HCT116 (cell line): ENCODE measurements around the gene TCF12. TPM values are rescaled to one million over a fixed set of nuclear protein-coding genes. Genes with fewer than 3 reads are reported as not detected.

Source experiments
- ATAC-seq: fragments of 200-7000 bp; cut with Tn5 transposase; 2 replicates; pipeline ENCODE4 v1.9.1; 2020; ENCODE audit warnings: mild to moderate bottlenecking, moderate library complexity
- BruUV-seq: library from RNA; stranded (reverse); fragments of 400-500 nt; replicated peaks from 2 replicates; lab custom pipeline; 2021; lab: Mats Ljungman, UMichigan
- CTCF ChIA-PET: fragments of 300-600 bp; sonication (Branson Sonifier 250); formaldehyde crosslinking; loops from one replicate; lab custom pipeline; 2021; ENCODE audit warnings: antibody characterized with exemption; lab: Charles Lee
- POLR2A ChIA-PET: fragments of 300-600, 350-600 bp; sonication (Branson Sonifier 250); formaldehyde crosslinking; loops from one replicate; lab custom pipeline; 2021; ENCODE audit warnings: antibody characterized with exemption; lab: Charles Lee
- RAD21 ChIA-PET, 2 experiments: fragments of 300-600 bp; sonication (Branson Sonifier 250); formaldehyde crosslinking; loops; one replicate each; lab custom pipeline; 2023; ENCODE audit warnings: low total read pairs in 2 of 2; ENCODE audit not compliant: uncharacterized antibody in 2 of 2, unreplicated experiment in 2 of 2, low non-redundant PET in 1 of 2; lab: Charles Lee
- DNase-seq: peaks from one replicate; pipeline ENCODE4 v3.0.0-alpha.2; 2010; ENCODE audit warnings: low read depth, low spot score
- H2AFZ ChIP-seq: fragments of 200-600 bp; shearing (Covaris generic), sonication (generic); 2 replicates; pipeline ENCODE4 v1.6.1; 2017; ENCODE audit warnings: low read depth, mixed run types, mixed read lengths, antibody characterized with exemption, low read length; ENCODE audit not compliant: poor library complexity, severe bottlenecking
- H3K27ac ChIP-seq: 2 replicates; pipeline ENCODE4 v1.5.1; 2012; ENCODE audit warnings: low read depth, low read length
- H3K27me3 ChIP-seq: fragments of 200-600 bp; sonication (generic); 2 replicates; pipeline ENCODE4 v1.6.1; 2016; ENCODE audit warnings: mixed run types, low read length, mixed read lengths; ENCODE audit not compliant: insufficient read depth
- H3K36me3 ChIP-seq, 2 experiments: fragments of 200-500 bp in 1 of 2; fragments of 200-600 bp in 1 of 2; sonication (Bioruptor generic) in 1 of 2; sonication (generic) in 1 of 2; 2 replicates each; pipeline versions ENCODE4 v1.5.1 to v1.6.1; 2014 to 2016; ENCODE audit warnings: low read length in 2 of 2, inconsistent platforms in 1 of 2, mixed read lengths in 1 of 2, mixed run types in 1 of 2; ENCODE audit not compliant: insufficient read depth in 2 of 2, control insufficient read depth in 1 of 2
- H3K4me1 ChIP-seq, 2 experiments: fragments of 200-600 bp in 1 of 2; sonication (generic) in 1 of 2; 2 replicates each; pipeline versions ENCODE4 v1.5.1 to v1.6.1; 2012 to 2017; ENCODE audit warnings: low read length in 2 of 2, inconsistent platforms in 1 of 2, mild to moderate bottlenecking in 1 of 2, mixed read lengths in 1 of 2, mixed run types in 1 of 2, moderate library complexity in 1 of 2; ENCODE audit not compliant: insufficient read depth in 2 of 2, control insufficient read depth in 1 of 2
- H3K4me2 ChIP-seq: fragments of 200-600 bp; sonication (generic); 2 replicates; pipeline ENCODE4 v1.6.1; 2017; ENCODE audit warnings: mixed run types, low read length, mixed read lengths
- H3K4me3 ChIP-seq, 2 experiments: fragments of 200-600 bp in 1 of 2; sonication (generic) in 1 of 2; replicated peaks in 1 of 2; 2 replicates each; pipeline ENCODE4 v1.5.1; 2011 to 2016; ENCODE audit warnings: low read length in 2 of 2, control low read depth in 1 of 2, low read depth in 1 of 2, mild to moderate bottlenecking in 1 of 2, mixed read lengths in 1 of 2, mixed run types in 1 of 2
- H3K79me2 ChIP-seq: fragments of 200-600 bp; sonication (generic); 2 replicates; pipeline ENCODE4 v1.6.1; 2017; ENCODE audit warnings: mild to moderate bottlenecking, mixed run types, low read length, moderate library complexity, mixed read lengths; ENCODE audit not compliant: insufficient read depth
- H3K9ac ChIP-seq: fragments of 200-600 bp; sonication (generic); 2 replicates; pipeline ENCODE4 v1.6.1; 2016; ENCODE audit warnings: low read length, mixed read lengths
- H3K9me2 ChIP-seq: fragments of 200-600 bp; sonication (generic), shearing (Covaris generic); 2 replicates; pipeline ENCODE4 v1.6.1; 2017; ENCODE audit warnings: mixed run types, mild to moderate bottlenecking, moderate library complexity; ENCODE audit not compliant: insufficient read depth
- H3K9me3 ChIP-seq, 2 experiments: fragments of 200-500 bp in 1 of 2; fragments of 200-600 bp in 1 of 2; sonication (Bioruptor generic) in 1 of 2; sonication (generic) in 1 of 2; 2 replicates each; pipeline ENCODE4 v1.6.1; 2014 to 2017; ENCODE audit warnings: low read length in 2 of 2, mixed read lengths in 2 of 2, inconsistent platforms in 1 of 2, low read depth in 1 of 2, mild to moderate bottlenecking in 1 of 2, mixed run types in 1 of 2, moderate library complexity in 1 of 2; ENCODE audit not compliant: control insufficient read depth in 1 of 2, insufficient read depth in 1 of 2
- H4K20me1 ChIP-seq: fragments of 200-600 bp; sonication (generic), shearing (Covaris generic); 2 replicates; pipeline ENCODE4 v1.6.1; 2017; ENCODE audit warnings: mixed run types, mild to moderate bottlenecking, moderate library complexity; ENCODE audit not compliant: insufficient read depth
- ATF3 ChIP-seq: IDR thresholded peaks from 2 replicates; pipeline ENCODE4 v1.6.1; 2012
- CBX3 ChIP-seq: IDR thresholded peaks from 2 replicates; pipeline ENCODE4 v1.6.1; 2012; ENCODE audit warnings: low read depth
- CEBPB ChIP-seq: IDR thresholded peaks from 2 replicates; pipeline ENCODE4 v1.6.1; 2012; ENCODE audit warnings: low read depth
- EZH2phosphoT487 ChIP-seq: fragments of 200-600 bp; IDR thresholded peaks from 2 replicates; pipeline ENCODE4 v1.6.1; 2018; ENCODE audit warnings: antibody characterized with exemption, borderline replicate concordance
- POLR2A ChIP-seq: IDR thresholded peaks from 2 replicates; pipeline ENCODE4 v1.7.0; 2011; ENCODE audit warnings: borderline replicate concordance; ENCODE audit not compliant: insufficient read depth, insufficient read length; ENCODE audit errors: extremely low read depth
- POLR2AphosphoS5 ChIP-seq: IDR thresholded peaks from 2 replicates; pipeline ENCODE4 v1.6.1; 2011; ENCODE audit warnings: mild to moderate bottlenecking, low read depth, low read length, moderate library complexity
- RAD21 ChIP-seq: IDR thresholded peaks from 2 replicates; pipeline ENCODE4 v1.6.1; 2012; ENCODE audit warnings: low read depth, mild to moderate bottlenecking
- REST ChIP-seq: IDR thresholded peaks from 2 replicates; pipeline ENCODE4 v1.6.1; 2012; ENCODE audit warnings: low read depth
- SRF ChIP-seq: IDR thresholded peaks from 2 replicates; pipeline ENCODE4 v1.6.1; 2012; ENCODE audit warnings: low read depth
- TCF7L2 ChIP-seq: IDR thresholded peaks from 2 replicates; pipeline ENCODE4 v1.7.0; 2011; ENCODE audit warnings: borderline replicate concordance, inconsistent platforms; ENCODE audit not compliant: insufficient read depth, insufficient read length; ENCODE audit errors: extremely low read depth
- ZFX ChIP-seq: fragments of 450-650 bp; IDR thresholded peaks from 2 replicates; pipeline ENCODE4 v1.6.1; 2017
- ZNF274 ChIP-seq: fragments of 200-500 bp; sonication (Bioruptor generic); IDR thresholded peaks from 2 replicates; pipeline ENCODE4 v1.6.1; 2014; ENCODE audit warnings: mild to moderate bottlenecking, low read depth, low read length, inconsistent platforms
- intact Hi-C: fragments of 100-400 bp; cut with micrococcal nuclease; formaldehyde crosslinking; loops from 2 replicates; pipeline ENCODE4 v1.10.0; 2022
- total RNA-seq: library from RNA; stranded (reverse); gene quantifications from one replicate; pipeline ENCODE4 v1.2.1, GENCODE V29; 2021; ENCODE audit not compliant: unreplicated experiment
- TF ChIP-seq, protein P1 (sequence below): IDR thresholded peaks from 2 replicates; pipeline ENCODE4 v1.6.1; 2011; ENCODE audit warnings: mild to moderate bottlenecking, low read length, moderate library complexity; ENCODE audit not compliant: insufficient replicate concordance; ENCODE audit errors: extremely low read depth
- TF ChIP-seq, protein P2 (sequence below): IDR thresholded peaks from 2 replicates; pipeline ENCODE4 v1.6.1; 2012

Gene TCF12
- total RNA-seq, 1 experiment from 2014 or later: 71.6 TPM

GRCh38 chr15:57045741-57046382 is 127.4 kb downstream of the TCF12 start:
- BruUV-seq: no TSS peak
- no peak overlapping the region for H3K4me3 ChIP-seq
- CTCF ChIA-PET: no interaction called here

More at GRCh38 chr15:57045741-57046382, 127.4 kb downstream of the TCF12 start:
- intact Hi-C loops: no loop called here
- DNase-seq: no peak
- TF ChIP-seq SRF (no peak), ZFX (no peak), ZNF274 (no peak), POLR2A (no peak), POLR2AphosphoS5 (no peak), RAD21 (no peak), TCF7L2 (no peak), CEBPB (no peak), CBX3 (no peak), ATF3 (no peak), REST (no peak), EZH2phosphoT487 (no peak)
- TF ChIP-seq, protein P1, sequence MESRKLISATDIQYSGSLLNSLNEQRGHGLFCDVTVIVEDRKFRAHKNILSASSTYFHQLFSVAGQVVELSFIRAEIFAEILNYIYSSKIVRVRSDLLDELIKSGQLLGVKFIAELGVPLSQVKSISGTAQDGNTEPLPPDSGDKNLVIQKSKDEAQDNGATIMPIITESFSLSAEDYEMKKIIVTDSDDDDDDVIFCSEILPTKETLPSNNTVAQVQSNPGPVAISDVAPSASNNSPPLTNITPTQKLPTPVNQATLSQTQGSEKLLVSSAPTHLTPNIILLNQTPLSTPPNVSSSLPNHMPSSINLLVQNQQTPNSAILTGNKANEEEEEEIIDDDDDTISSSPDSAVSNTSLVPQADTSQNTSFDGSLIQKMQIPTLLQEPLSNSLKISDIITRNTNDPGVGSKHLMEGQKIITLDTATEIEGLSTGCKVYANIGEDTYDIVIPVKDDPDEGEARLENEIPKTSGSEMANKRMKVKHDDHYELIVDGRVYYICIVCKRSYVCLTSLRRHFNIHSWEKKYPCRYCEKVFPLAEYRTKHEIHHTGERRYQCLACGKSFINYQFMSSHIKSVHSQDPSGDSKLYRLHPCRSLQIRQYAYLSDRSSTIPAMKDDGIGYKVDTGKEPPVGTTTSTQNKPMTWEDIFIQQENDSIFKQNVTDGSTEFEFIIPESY: no peak
- TF ChIP-seq, protein P2, sequence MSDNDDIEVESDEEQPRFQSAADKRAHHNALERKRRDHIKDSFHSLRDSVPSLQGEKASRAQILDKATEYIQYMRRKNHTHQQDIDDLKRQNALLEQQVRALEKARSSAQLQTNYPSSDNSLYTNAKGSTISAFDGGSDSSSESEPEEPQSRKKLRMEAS: no peak
- no peaks in the 10 kb centered on the region for H3K9me2 ChIP-seq
- peaks cover 6% of the 10 kb centered on the region; the same call in 1 of the 2 replicates for H4K20me1 ChIP-seq
- peaks cover 34% of the 10 kb centered on the region for H3K79me2 ChIP-seq
- H3K9me3 ChIP-seq: no peaks in the 10 kb centered on the region
- H3K9ac ChIP-seq: no peak overlapping the region
- no peak overlapping the region for H3K27ac ChIP-seq
- H3K4me1 ChIP-seq: no peaks in the 10 kb centered on the region
- no peak overlapping the region for H3K4me2 ChIP-seq
- ATAC-seq: no peak
- H2AFZ ChIP-seq: no peak overlapping the region
- RAD21 ChIA-PET: no interaction called here
- no peaks in the 10 kb centered on the region for H3K27me3 ChIP-seq
- POLR2A ChIA-PET: no interaction called here
- H3K36me3 ChIP-seq: no peaks in the 10 kb centered on the region
